Retinal pigment epithelial cell (primary cell): ENCODE data around the gene FRS2.
"Not testable (repeated sequence)": the region's sequence is repeated elsewhere in the genome, so short reads cannot be mapped to it uniquely, and the experiment has no call there.

Experiments used
- DNase-seq: peaks from one replicate; pipeline ENCODE4 v3.0.0-alpha.2; 2010; ENCODE audit warnings: low read depth
- H3K4me3 ChIP-seq: 2 replicates; pipeline ENCODE4 v1.5.1; 2011; ENCODE audit warnings: mild to moderate bottlenecking, low read length, control low read depth, moderate library complexity
- TF ChIP-seq, protein P1 (sequence below): conservative IDR thresholded peaks from 2 replicates; pipeline ENCODE4 v1.5.1; 2011; ENCODE audit warnings: low read depth, low read length, control low read depth, inconsistent platforms

Gene FRS2

DNA sequence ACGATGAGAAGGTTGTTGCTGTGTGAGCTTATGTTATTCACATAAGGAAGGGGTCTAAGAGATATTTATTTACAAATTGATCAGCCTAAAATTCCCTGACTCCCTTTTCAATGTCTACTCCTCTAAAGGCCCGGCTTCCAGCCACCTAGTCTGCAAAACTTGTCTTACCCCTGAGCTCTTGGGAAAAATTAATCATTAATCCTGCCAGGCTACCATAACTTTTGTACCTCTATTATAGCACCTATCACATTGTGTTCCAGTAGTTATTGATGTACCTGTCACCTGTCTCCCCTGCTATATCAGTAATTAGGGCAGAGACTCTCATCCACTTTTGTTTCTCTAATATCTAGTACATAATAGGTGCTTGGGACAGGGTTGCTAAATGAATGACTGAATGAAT, 29.3 kb upstream of the FRS2 start:
- TF ChIP-seq, protein P1, sequence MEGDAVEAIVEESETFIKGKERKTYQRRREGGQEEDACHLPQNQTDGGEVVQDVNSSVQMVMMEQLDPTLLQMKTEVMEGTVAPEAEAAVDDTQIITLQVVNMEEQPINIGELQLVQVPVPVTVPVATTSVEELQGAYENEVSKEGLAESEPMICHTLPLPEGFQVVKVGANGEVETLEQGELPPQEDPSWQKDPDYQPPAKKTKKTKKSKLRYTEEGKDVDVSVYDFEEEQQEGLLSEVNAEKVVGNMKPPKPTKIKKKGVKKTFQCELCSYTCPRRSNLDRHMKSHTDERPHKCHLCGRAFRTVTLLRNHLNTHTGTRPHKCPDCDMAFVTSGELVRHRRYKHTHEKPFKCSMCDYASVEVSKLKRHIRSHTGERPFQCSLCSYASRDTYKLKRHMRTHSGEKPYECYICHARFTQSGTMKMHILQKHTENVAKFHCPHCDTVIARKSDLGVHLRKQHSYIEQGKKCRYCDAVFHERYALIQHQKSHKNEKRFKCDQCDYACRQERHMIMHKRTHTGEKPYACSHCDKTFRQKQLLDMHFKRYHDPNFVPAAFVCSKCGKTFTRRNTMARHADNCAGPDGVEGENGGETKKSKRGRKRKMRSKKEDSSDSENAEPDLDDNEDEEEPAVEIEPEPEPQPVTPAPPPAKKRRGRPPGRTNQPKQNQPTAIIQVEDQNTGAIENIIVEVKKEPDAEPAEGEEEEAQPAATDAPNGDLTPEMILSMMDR: no peak
- H3K4me3 ChIP-seq: no peak overlapping the region
- DNase-seq: no peak

DNA sequence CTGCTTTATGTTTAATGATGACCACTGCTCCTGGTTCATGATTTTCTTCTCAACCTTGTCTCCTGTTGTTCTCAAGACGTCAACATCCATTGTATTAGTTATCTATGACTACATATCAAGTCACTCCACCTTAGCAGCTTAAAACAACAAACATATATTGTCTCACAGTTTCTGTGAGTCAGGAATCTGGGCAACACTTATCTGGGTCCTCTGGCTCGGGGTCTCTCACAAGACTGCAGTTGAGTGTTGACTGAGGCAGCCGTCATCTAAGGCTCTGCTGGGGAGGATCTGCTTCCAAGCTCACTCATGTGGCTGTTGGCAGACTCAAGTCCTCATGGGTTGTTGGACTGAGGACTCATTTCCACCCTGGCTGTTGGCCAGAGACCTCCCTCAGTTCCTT, 27.3 kb upstream of the FRS2 start:
- TF ChIP-seq, protein P1: no peak
- no peak for DNase-seq
- no peak overlapping the region for H3K4me3 ChIP-seq

DNA sequence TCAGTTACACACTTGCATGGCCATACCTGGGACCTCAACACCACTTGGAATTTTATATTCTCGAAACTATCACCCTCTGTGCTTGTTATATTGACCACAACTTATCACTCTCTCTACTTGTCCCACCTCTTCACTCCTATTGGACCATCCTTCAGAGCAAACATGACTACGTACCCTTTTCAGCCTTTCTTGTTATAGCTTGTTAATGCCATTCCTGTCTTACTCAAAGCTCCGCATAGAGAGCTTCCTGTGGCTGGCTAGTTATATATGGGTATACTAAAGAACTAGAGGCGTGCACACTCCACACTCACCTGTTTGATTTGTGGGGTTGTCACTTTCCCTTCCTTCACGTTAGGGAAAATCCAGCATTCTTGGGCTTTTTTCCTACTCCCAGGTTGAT, 26.3 kb upstream of the FRS2 start:
- no peak for DNase-seq
- TF ChIP-seq, protein P1: no peak
- no peak overlapping the region for H3K4me3 ChIP-seq

DNA sequence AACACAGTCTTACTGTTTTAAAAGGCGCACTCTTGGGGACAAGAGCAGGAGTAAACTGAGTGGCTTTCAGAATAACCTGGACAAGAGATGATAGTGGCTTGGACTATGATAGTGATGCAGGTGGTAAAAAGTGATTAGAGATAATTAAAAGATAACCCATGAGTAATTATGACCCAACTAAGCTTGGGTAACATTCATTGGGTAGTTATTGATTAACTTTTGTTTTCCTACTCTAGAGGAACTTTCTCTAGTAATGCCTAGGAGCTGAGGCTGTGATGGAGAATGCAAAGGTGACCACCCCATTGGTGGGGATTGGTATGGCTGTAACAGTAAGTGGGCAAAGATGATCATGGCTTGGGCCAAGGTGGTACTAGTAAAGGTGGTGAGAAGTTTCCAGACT, 22.3 kb upstream of the FRS2 start:
- DNase-seq: no peak
- TF ChIP-seq, protein P1: no peak
- H3K4me3 ChIP-seq: no peak overlapping the region

DNA sequence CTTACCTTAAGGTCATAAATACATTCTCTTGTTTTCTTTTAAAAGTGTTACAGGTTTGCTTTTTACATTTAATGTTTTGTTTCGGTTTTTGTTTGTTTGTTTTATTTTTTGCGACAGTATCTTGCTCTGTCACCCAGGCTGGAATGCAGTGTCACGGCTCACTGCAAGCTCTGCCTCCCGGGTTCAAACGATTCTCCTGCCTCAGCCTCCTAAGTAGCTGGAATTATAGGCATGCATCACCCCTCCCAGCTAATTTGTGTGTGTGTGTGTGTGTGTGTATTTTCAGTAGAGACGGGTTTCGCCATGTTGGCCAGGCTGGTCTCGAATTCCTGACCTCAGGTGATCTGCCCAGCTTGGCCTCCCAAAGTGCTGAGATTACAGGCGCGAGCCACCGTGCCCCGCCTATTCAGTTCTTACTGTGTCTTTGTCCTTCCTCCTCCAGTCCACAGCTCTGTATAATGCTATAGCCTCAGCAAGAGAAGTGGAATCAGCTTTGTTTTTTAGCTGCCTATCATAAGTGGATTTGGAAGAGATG, 17.5 kb upstream of the FRS2 start:
- not testable (repeated sequence) for DNase-seq, H3K4me3 ChIP-seq

DNA sequence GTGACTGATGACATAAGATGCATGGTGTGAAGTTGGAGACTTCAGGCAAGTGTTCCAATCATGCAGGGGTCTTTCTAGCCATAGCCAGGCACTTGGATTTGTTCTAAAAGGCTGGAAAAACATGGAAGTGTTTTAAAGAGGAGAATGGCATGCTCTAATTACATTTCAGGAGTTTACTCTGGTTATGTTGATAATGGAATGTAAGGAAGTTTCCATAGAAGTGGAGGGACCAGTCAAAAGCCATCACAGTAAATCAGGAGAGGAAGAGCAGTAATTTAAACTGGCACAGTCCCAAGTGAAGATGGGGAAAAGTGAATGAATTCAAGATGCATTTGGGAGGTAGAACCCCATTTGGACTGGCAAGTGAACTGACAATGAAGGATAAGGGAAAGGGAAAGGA, 13.9 kb upstream of the FRS2 start:
- no peak for DNase-seq
- TF ChIP-seq, protein P1: no peak
- no peak overlapping the region for H3K4me3 ChIP-seq

DNA sequence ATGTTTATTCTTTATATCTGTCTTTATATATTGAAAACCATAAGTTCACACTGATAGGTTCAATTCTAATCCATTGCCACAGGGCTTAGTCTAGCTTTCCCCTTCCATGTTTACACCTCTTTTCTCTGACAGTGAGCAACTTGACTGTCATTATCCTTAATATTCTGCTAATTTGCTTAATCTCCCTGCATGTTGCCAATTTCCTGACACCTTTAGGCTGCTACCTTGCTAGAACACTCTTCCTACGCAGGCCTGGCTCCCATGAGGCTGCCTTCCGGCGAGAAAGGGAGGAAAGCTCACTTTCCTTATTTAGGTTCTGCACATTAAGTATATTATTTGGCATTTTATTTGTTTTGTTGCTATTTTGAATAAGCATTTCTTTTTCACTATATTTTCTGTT, 12.8 kb upstream of the FRS2 start:
- H3K4me3 ChIP-seq: no peak overlapping the region
- DNase-seq: no peak
- TF ChIP-seq, protein P1: no peak

DNA sequence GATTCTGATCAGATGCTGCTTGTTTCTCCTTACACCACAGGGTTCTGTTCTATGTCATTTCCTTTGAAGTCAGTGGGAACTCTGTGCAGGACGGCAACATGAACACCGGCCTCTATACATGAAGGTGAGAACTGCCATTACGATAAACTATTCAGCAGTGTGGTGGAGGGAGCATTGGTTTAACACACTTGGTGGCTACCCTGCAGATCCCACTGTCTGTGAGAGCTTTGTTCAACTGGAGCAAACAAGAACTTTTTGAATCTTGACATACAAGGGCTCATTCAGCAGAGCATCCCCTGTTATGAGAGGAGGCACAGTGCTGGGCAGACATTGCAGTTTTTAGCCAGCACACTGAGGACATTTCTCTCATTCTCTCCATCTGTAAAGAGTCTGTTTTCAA, 10.7 kb upstream of the FRS2 start:
- H3K4me3 ChIP-seq: no peak overlapping the region
- TF ChIP-seq, protein P1: no peak
- no peak for DNase-seq
